ENCODE measurements around the gene HAAO.

The HAAO gene

DNA sequence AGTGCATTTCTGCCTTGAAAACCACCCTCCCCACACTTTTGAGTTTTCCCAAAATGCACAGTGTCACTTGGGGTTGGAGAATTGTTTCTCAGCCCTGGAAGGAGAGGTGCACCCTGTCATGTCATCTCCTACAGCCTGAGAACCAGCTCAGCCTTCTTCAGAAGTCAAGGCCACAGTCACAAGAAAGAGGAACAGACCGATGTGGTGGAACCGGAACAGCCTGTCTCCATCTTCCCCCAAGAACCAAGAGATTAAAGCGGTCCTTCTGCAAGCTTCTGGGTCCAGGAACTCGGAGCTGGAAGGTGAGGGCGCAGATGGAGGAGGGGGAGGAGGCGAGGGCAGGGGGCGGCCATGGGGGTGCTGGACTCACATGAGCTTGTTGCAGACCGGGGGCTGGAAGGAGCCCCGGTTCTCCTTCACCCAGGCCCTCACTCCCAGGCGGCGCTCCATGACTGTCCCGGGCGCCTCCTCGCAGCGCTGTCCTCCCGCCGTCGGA lies 248 bp downstream of the HAAO start:
- no peak for DNase-seq

DNA sequence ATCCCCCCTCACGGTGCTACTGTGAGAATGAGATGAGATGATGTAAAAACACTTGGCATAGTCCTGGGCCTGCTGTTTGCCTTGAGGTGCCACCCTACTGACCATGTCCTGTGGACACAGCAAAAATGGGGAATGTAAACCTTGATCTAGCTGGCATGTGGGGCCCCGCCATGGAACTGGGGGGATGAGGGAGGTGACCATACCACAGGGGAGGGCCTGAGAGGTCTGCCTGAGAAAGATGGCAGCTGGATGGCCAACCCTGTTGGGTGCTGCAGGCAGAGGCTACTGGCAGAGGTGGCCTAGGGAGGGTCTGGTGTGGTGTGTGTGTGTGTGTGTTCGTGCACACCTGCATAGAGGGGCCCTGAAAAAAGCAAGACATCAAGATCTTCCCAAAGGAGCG lies 777 bp downstream of the HAAO start:
- no peak for DNase-seq

DNA sequence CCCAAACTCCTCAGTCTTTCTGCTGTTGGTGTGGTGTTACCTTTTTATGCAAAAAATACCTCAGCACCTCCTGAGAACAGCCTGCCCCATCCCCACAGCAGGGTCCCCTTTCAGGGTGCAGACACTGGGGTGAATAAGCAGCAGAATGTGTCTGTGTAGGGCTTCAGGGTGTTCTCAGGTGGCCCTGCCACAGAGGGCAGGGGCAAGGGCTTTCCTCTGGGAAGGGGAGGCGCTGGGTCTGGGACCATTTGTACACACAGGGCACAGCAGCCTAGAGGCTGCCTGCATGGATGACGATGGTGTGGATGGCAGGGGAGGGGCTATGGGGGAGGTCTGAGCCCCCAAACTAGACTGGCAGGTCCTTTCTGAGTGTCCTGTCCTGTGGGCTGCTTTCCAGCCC lies 2.6 kb downstream of the HAAO start:
- no peak for DNase-seq

DNA sequence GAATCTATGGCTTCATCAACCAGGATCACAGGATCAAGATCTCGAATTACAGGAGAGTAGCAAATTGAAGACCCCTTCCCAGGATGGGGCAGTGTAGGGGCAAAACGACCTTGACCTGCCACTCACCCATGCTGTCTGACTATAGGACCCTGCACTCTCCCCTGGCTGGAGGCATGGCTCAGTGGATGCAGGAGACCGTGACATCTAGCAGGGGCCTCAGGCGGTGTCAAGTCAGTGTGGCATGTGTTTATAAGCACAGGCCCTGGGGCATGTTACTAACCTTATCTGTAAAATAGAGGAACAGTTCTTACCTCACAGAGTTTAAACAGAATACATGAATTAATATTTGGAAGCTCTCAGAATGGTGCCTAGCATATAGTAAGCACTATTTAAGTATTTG lies 3.5 kb downstream of the HAAO start:
- DNase-seq = no peak

DNA sequence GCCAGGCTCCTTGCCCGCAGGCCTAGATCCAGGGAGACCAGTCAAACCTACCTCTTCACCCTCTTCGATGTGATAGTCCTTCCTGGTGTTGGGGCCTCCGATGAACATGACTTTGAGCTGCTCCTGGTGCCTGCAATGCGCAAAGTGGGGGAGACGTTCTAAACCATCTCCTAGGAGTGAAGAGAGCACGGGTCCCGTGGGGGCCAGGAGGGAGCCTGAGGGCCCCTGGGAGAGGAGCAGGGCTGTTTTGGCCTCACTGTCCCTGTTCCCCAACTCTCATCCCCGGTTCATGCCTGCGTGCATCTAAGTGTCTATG lies 3.9 kb downstream of the HAAO start:
- DNase-seq = no peak

DNA sequence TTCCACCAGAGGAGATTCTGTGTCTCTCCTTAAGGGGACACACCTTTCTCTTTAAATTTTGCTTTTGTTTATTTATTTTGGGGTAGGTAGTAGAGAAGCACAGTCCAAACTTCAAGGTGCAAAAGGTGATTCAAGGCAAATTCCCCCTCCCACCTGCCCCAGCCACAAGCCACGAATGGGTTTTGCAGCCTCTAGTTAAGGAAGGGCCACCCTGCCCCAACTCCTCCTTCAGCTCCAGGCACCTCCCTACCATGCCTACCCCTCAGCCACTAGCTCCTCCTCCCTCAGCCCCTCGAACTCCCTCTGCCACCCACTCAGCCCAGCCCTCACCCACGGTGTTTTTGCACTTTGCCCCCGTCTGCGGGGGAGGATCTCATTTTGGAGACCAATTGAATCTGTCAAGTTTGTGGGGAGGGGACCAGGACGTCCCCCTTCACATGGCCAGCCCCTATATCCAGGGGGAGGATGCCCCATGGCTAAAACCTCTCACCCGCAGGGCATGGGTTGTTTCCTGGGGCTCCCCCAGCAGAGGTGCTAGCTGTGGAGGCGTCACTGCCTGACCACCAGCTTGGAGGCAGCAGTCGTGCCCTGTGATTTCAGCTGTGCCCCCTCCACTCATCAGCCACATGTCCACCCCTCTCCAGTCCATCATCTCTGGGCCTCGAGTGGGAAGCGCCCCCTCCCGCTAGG lies 4.5 kb downstream of the HAAO start:
- DNase-seq = no peak

DNA sequence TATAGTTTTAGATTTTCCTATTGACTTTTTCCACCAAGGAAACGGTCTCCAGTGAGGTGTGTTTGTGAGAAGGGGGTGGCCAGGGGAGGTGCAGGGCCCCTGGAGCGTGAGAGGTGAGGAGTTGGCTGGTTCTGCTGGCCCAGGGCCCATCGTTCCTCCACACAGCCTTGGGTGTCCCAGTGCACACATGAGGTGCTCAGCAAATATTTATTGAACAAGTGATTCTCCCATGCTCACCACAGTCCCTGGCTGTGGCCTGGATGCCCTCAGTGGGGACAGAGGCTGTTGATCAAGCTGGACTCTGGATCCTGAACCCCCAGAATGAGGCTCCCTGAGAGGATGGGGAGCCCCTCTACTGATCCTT lies 5.0 kb downstream of the HAAO start:
- no peak for DNase-seq

DNA sequence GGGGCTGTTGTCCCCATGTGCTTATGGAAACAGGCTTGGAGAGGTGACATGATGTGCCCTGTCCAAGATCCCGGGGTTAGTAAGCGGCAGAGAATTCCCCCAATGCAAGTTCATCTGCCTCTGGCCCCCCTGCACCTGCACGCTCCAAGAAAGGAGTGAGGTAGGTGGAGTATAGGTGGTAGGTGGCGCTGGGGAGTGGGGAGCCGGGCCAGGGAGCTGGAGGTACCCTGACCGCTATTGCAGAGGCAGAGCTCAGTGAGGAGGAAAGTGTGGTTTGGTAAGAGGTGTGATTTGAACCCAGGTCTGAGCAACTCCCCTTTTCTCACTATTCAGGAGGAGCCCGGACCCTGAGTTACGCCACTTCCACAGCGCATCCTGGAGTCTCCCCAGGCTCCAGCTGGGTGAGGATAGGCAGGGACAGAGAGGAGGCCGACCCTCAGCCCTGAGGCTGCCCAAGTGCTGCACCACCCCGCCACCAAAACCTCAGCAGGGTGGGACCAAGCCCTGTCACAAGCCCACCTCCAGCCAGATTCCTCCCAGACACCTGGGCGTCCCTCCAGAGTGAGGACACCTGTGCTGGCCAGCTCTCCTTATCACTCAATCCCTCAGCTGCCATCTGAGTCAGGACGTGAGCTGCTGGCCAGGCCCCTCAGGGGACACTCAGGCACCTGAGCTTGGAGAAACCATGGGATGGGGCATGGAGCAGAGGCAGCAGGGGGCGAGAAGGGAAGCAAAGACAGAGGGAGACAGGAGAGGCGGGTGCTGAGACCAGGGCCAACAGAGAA lies 5.6 kb downstream of the HAAO start:
- DNase-seq = no peak

DNA sequence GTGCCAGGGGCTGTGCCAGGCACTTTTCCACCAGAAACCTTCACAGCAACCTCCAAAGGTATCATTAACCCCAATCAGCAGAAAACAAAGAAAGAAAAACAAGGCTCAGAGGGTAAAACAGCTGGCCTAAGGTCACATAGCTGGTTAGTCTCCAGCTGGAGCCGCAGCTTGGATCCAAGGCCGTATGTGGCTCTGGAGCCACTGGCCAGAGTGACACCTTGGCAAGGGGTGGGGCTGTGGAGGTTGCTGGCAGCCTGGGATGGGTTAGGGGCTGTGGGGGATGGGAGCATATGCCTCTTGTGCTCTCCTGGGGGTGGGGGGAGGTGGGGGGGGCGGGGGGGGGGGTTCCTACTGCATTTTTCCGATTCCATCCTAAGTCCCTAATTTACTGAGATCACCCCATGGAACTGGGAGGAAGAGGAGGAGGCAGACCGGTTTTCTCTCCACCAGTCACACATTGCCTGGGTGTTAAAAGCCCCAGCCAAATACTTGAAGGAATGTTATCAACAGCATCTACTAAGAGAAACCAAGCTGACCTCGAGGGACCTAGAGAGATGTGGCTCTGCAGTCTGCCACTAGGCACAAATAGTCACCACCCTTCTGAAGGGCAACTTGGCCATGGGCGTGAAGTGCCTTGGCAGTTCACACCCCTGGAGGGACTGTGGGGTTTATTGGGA lies 8.0 kb downstream of the HAAO start:
- no peak for DNase-seq

DNA sequence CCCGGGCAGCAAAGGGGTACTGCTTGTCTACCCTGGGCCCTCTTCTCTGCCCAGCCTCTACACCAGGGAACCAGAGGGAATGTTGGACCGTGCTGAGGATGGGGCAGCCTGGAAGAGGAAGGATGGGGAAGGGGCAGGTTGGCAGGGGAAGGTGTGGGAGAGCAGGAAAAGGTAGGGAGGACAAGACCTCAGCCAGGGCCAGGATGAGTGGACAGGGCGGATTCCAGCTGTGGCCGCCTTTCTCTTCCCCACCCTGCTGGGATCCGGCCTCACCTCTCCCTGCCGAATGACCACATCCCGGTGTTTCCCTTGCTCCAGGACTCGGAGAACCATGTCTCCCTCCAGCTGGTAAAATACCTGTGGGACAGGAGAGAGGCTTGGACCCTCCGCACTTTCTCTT lies 8.9 kb downstream of the HAAO start:
- no peak for DNase-seq

DNA sequence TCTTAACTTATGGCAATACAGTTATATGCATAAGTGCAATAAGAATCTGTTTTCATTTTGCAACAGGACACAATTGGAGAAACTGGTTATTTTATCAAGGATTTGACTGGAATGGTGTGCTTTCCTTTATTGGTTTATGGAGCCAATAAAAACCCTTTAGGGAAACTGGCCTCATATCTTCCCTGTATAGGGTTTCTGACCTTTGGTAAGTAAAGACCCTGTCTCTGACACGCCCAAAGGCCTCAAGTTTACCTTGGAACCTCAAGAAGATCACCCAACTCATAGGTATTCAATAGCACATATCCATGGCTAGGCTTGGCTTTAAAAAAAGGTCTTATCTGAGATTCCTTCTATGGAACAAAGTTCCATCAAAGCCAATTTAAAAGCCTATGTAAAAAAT lies 11.2 kb downstream of the HAAO start:
- DNase-seq = no peak

DNA sequence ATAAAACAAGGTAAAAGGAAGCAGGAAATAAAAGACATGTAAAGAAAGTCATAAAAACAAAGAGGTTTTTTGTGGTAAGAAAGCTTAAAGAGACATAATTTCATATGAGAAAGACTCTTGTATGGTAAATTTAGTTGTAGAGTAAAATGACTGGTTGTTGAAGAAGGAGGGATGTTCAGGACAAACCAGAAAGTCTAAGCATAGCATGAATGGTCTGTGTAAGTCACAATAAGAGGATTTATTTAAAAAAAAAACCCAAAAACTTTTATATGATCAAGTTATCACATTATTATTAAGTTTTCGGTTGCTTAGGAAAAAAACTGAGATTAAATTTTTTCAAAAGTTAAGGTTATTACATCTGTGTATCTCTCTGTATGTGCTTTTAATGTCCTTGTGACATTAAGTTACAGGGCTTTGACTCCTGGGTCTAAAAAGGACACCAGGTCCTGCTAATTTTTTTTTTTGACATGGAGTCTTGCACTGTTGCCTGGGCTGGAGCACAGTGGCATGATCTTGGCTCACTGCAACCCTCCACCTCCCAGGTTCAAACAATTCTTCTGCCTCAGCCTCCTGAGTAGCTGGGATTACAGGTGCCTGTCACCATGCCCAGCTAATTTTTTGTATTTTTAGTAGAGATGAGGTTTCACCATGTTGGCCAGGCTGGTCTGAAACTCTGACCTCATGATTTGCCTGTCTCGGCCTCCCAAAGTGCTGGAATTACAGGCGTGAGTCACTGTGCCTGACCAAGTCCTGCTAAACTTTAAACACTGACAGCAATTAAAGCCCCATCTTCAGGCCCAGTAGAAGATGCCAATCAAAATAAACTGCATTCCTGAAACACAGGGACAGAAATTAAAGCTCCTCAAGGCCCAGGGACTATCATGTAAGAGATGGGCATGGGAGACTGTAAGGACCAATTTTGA lies 14.2 kb downstream of the HAAO start:
- no peak for DNase-seq

DNA sequence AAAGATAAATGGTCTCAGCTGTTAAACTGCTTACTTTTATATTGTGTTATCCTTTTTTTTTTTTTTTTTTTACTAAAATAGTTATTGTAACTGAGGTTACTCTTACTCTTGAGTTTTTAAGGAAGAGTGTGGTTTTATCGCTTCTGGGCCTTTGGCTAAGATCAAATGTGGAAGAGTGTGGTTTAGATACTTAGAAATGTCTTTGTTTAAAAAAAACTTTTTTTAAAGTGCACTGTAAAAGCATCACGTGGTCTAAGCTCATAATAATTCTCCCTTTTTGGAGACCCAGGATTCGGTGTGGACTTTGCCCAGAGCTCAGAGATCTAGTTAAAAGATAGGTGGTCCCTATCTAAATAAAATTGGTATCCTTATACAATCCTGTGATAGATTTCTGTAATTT lies 16.6 kb downstream of the HAAO start:
- DNase-seq = no peak

DNA sequence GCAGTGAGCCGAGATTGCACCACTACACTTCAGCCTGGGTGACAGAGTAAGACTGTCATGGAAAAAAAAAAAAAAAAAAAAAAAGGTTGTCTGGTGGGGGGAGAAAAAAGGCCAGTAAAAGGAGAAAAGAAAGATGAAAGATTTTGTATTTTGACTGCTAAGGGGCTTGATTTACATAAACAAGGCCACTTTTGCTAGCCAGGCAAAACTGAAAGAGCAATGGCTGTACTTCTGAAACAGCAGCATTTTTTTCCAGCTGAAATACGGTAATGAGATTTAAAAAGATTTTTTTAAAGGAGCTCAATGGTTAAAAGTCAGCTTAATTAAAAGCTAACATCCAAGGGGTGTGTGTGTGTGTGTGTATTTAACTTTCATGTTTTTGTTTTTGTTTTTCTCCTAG lies 17.2 kb downstream of the HAAO start:
- DNase-seq = no peak

DNA sequence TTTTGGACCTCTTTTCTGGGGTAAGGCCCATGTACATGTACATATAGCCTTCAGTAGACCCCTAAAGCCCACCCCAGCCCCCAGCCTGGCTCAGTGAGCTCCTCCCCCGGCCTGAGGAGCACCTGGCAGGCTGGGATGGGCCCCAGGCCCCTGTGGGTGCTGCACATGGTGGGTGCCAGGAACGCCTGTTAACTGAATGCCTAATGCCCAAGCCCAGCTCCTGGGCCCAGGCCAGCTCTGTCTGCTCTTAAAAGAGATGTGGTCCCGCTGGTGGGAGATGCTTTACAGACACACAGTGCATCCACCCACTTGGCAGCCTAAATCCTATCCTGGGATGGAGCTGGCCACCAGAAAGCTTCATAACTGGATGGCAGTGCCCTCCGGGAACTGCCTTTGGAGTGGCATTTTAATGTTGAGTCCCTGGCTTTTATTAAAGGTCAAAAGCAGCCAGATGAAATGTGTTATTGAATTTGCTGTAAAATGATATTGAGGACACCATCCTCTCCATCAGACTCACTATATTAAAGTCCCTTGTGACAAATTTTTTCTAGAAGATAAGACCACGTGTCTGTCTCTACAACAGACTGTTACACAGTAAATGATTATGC lies 20.7 kb downstream of the HAAO start:
- no peak for DNase-seq

DNA sequence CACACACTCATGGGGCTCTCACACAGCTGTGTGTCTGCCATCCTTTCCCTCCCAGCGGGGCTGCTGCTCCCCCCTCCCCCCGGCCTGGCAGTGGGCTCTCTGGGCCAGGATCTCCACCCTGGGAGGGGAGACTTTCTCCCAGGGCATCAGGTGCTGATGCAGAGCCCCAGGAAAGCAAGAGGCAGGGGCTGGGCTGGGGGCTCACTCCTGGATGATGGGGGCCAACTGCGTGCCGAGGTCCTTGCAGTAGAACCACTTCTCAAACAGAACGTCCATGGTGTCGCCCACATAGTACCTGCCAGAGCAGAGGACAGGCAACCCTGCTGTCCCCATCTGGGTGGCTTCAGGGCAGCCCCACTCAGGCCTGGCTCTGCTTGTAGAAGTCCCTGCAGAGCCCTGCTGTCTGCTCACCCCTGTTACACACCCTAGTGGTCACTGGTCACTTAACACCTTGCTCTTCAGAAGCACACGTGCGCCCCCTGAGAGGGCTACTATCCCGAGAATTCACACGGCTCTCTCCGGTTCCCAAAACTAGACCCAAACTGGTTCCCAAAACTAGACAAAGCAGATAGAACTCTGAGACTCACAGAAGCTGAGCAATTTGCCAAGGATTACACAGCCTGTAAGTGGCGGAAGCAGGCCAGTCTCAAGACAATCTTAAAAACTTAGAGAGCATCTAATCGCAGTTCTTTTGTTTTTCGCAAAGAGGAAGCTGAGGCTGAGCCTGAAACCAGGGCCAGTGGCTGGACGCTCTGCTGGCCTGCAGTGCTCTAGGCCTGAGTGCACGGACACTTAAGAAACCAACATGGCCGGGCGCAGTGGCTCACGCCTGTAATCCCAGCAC lies 21.9 kb downstream of the HAAO start:
- DNase-seq = peak; percentile 52

DNA sequence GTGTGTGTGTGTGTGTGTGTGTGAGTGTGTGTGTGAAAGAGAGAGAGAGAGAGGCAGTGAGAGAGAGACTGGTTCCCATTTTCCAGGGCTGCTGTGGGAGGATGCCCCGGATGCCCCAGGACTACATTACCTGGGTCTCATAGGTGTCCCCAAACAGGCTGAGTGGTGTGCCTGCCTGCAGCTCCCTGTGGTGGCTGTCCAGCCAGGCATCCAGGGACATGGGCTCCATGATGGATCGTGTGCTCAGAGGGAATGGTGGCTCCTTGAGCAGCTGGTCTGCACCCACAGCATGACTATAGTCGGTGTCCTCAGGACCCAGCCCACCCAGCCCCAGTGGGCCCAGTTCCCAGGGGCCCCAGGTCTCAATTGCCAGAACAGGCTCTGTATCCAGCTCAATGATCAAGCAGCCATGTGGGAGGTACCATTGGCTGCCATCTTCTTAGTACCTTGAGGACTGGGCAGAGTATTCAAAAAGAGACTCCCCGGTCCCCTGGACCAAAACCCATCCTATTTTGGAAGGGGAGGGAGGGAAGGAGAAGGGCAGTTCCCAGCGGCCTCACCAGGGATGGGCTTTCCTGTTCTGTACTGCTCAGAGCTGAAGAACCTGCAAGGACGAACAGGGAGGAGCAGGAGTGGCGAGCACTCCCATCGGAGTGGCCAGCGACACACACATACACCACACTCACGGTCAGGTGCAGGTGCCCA lies 22.6 kb downstream of the HAAO start:
- no peak for DNase-seq

DNA sequence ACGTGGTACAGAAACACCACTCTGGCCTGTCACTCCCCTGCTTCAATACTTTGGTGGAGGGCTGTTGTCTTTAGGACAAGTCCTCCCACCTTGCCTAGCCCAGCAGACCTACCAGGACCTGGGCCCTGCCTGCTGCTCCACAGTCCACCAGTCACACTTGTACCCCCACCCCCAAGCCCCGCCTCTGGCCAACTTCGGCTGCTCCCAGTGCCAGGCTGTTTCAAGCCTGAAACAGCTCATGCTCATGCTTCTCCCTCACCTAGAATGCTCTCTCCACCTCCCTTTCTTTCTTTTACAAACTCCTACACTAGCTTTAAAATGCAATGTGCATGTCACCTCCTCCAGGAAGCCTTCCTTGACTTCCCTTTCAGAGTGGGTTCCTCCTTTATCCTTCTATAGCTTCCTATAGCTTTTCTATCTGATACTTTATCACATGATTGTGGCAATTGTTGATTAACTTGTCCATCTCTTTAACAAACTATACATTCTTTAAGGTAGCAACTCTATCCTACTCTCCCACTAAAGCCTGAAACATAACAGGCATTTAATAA lies 23.6 kb downstream of the HAAO start:
- DNase-seq = no peak

DNA sequence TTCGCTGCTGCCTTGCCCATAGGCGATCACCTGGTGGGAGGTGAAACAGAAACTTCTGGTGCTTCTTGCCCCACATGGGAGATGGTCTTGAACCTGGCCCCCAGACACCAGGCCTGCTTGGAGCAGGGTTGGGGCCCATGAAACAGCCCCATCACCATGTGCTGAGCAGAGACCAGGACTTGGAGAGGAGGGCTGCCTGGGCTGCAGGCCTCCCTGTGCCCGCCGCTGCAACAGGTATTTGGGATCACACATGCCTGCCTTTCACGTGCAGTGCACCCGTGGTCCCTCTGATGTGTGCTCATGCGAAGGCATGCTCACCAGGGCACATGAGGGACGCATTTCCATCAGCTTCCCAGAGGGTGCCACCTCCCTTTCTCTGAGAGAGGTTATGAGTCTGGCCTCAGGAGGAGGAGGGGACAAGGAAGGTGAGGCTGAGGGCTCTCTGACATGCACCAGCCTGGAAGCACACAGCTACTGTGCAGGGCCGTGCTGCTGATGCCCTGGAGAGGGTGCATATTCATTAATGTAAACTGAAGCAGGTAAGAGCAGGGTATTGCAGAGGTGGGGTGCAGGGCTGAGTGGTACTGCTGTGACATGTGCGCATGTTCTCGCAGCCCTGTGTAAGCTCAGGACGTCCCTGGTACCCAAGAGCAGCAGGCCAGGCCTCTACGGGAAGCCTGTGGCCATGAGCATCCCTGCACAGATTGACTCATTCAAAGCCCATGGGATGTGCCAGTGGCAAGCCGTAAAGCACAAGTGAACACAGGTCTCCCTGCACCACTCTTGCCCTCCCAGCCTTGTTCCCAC lies 24.3 kb downstream of the HAAO start:
- DNase-seq = no peak

All from eye (tissue), 1 donor.